KMS-11 (cell line): ENCODE measurements around the gene RTCA.

Experiments used
- H2AFZ ChIP-seq: fragments of 200-600 bp; sonication (generic); 2 replicates; pipeline ENCODE4 v1.6.1; 2016; ENCODE audit warnings: antibody characterized with exemption, mixed run types, low read depth
- H3K27ac ChIP-seq: fragments of 200-600 bp; sonication (generic); 2 replicates; pipeline ENCODE4 v1.6.1; 2016; ENCODE audit warnings: mild to moderate bottlenecking, mixed run types
- H3K27me3 ChIP-seq: fragments of 200-600 bp; sonication (generic); 2 replicates; pipeline ENCODE4 v1.6.1; 2017; ENCODE audit warnings: mild to moderate bottlenecking, low read depth, mixed run types, moderate library complexity; ENCODE audit not compliant: insufficient read depth
- H3K36me3 ChIP-seq: fragments of 200-600 bp; sonication (generic); 2 replicates; pipeline ENCODE4 v1.6.1; 2017; ENCODE audit warnings: mild to moderate bottlenecking, mixed run types; ENCODE audit not compliant: insufficient read depth
- H3K4me1 ChIP-seq: fragments of 200-600 bp; sonication (generic); 2 replicates; pipeline ENCODE4 v1.6.1; 2016; ENCODE audit warnings: mild to moderate bottlenecking, low read depth, mixed run types; ENCODE audit not compliant: poor library complexity, severe bottlenecking
- H3K4me2 ChIP-seq: fragments of 200-600 bp; sonication (generic); 2 replicates; pipeline ENCODE4 v1.7.0; 2016; ENCODE audit warnings: mild to moderate bottlenecking, mixed run types
- H3K4me3 ChIP-seq: fragments of 200-600 bp; sonication (generic); IDR thresholded peaks from 2 replicates; pipeline ENCODE4 v1.6.1; 2017; ENCODE audit warnings: low read depth, low read length, mixed read lengths; ENCODE audit not compliant: insufficient read depth
- H3K79me2 ChIP-seq: fragments of 200-600 bp; sonication (generic); 2 replicates; pipeline ENCODE4 v1.6.1; 2016; ENCODE audit warnings: low read depth, mixed run types; ENCODE audit not compliant: insufficient read depth
- H3K9ac ChIP-seq: fragments of 200-600 bp; sonication (generic); 2 replicates; pipeline ENCODE4 v1.6.1; 2016; ENCODE audit warnings: mild to moderate bottlenecking, mixed run types
- H4K20me1 ChIP-seq: fragments of 200-600 bp; sonication (generic); 2 replicates; pipeline ENCODE4 v1.6.1; 2016; ENCODE audit warnings: mild to moderate bottlenecking, mixed run types; ENCODE audit not compliant: insufficient read depth
- TF ChIP-seq, protein P1 (sequence below): fragments of 200-600 bp; sonication (generic); conservative IDR thresholded peaks from 2 replicates; pipeline ENCODE4 v1.6.1; 2017; ENCODE audit warnings: low read depth, mild to moderate bottlenecking, antibody characterized with exemption, low read length, moderate library complexity, mixed read lengths

The RTCA gene

DNA sequence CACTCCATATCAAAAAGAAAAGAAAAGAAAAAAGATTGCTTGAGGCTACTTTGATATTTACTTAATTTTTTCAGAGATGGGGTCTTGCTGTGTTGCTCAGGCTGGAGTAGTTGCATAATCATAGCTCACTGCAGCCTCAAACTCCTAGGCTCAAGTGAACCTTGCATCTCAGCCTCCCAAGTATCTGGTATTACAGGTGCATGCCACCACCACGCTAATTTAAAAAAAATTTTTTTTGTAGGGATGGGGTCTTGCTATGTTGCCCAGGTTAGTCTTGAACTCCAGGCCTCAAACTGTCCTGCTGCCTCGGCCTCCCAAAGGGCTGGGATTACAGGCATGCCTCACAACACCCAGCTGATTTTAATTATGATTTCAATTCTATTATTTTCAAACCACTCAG is 38.2 kb downstream of the RTCA start:
- TF ChIP-seq, protein P1, sequence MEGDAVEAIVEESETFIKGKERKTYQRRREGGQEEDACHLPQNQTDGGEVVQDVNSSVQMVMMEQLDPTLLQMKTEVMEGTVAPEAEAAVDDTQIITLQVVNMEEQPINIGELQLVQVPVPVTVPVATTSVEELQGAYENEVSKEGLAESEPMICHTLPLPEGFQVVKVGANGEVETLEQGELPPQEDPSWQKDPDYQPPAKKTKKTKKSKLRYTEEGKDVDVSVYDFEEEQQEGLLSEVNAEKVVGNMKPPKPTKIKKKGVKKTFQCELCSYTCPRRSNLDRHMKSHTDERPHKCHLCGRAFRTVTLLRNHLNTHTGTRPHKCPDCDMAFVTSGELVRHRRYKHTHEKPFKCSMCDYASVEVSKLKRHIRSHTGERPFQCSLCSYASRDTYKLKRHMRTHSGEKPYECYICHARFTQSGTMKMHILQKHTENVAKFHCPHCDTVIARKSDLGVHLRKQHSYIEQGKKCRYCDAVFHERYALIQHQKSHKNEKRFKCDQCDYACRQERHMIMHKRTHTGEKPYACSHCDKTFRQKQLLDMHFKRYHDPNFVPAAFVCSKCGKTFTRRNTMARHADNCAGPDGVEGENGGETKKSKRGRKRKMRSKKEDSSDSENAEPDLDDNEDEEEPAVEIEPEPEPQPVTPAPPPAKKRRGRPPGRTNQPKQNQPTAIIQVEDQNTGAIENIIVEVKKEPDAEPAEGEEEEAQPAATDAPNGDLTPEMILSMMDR, result no peak
- Histone ChIP-seq H3K36me3 (no peaks in the 10 kb centered on the region), H3K9ac (no peak overlapping the region), H3K4me2 (no peak overlapping the region), H3K4me1 (no peaks in the 10 kb centered on the region), H3K27ac (no peak overlapping the region), H3K79me2 (no peaks in the 10 kb centered on the region), H3K27me3 (no peaks in the 10 kb centered on the region), H2AFZ (no peak overlapping the region), H3K4me3 (no peak overlapping the region), H4K20me1 (no peaks in the 10 kb centered on the region)

DNA sequence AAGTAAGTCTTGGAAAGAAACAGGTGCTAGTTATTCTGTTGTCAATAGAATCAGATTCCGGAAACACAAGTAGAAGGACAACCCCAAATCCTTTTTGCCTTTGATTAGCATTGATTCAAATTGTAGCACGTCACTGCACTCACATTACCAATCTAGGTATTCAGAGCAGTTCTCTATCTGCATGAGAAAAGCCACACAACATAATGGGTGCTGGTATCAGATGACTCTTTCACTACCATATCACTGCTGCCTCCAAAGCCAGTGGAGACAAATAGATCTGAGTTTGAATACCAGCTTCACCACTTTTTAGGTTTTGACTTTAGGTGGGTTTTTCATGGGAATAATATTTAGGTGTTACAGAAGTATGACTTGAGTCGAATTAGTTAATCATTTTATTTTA is 38.9 kb downstream of the RTCA start:
- Histone ChIP-seq H3K27ac (no peak overlapping the region), H3K4me2 (no peak overlapping the region), H3K9ac (no peak overlapping the region), H2AFZ (no peak overlapping the region), H4K20me1 (no peaks in the 10 kb centered on the region), H3K4me3 (no peak overlapping the region), H3K79me2 (no peaks in the 10 kb centered on the region), H3K4me1 (no peaks in the 10 kb centered on the region), H3K36me3 (no peaks in the 10 kb centered on the region), H3K27me3 (no peaks in the 10 kb centered on the region)
- TF ChIP-seq, protein P1, result no peak

DNA sequence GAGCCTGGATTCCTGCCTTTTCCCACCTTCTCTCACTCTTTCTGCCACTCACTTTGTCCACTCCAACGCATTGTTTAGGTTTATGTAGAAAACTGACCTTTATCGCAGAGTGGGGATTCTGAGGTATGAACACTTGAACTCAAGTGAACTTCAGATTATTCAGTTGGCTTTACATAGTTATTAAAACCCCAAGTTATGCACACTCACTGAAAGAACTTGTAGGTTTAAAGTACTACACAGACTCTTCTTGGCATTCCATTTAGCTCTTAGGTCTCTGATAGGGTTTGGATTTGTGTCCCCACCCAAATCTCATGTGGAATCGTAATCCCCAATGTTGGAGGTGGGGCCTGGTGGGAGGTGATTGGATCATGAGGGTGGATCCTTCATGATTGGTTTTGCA is 39.9 kb downstream of the RTCA start:
- no peak overlapping the region for H3K4me3 ChIP-seq
- no peak overlapping the region for H3K9ac ChIP-seq
- TF ChIP-seq, protein P1, result no peak
- no peaks in the 10 kb centered on the region for H3K79me2 ChIP-seq
- no peak overlapping the region for H3K4me2 ChIP-seq
- no peak overlapping the region for H2AFZ ChIP-seq
- H3K4me1 ChIP-seq, result no peaks in the 10 kb centered on the region
- no peaks in the 10 kb centered on the region for H3K27me3 ChIP-seq
- no peak overlapping the region for H3K27ac ChIP-seq
- H4K20me1 ChIP-seq, result no peaks in the 10 kb centered on the region
- H3K36me3 ChIP-seq, result no peaks in the 10 kb centered on the region

DNA sequence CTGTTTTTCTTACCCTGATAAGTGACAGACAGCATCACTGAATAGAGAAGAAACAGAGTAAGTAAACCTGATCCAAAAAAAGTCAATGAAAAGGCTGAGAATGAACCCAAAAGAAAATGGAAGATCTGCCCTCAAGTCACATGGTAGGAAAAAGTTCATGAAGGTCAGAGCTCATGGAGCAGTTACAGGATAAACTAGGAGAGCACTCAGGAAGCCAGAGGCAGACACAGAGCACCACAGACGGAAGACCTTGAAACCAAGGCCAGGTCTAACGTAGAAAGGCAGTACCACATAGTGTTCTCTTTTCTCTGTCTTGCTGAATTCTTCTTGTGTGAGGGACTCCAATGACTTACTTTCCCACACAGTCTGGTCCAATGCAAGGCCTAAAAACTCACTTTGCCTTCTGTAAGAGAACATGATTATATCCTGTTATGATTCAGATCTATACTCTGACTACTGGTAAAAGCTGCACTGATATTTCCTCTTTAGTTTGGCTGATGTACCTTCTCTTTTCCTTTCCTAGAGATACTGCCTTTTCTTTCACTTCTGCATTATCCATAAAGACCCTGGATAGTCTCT is 40.8 kb downstream of the RTCA start:
- H3K27ac ChIP-seq, result no peak overlapping the region
- H3K4me3 ChIP-seq, result no peak overlapping the region
- no peak overlapping the region for H2AFZ ChIP-seq
- H3K79me2 ChIP-seq, result no peaks in the 10 kb centered on the region
- no peaks in the 10 kb centered on the region for H4K20me1 ChIP-seq
- no peak overlapping the region for H3K9ac ChIP-seq
- no peaks in the 10 kb centered on the region for H3K27me3 ChIP-seq
- TF ChIP-seq, protein P1, result no peak
- no peaks in the 10 kb centered on the region for H3K4me1 ChIP-seq
- H3K36me3 ChIP-seq, result no peaks in the 10 kb centered on the region
- no peak overlapping the region for H3K4me2 ChIP-seq

DNA sequence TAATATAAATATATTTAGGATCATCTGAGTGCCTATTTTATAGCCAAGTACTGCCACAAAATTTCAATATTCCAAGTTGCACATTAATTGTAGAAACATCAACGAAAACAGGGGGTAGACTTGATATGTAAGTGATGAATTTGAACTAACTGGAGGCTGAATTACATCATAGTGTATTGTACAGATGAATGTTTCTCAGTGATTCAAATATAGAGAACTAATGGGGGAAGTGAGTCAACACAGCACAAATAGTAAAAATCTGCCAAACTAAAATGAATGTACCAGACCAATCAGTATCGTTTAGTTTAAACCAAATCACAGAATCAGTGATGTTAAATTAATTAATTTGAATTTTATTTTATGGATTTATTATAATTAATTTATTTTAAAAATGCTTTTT is 42.8 kb downstream of the RTCA start:
- no peak overlapping the region for H3K27ac ChIP-seq
- H3K4me3 ChIP-seq, result no peak overlapping the region
- no peaks in the 10 kb centered on the region for H3K36me3 ChIP-seq
- no peak overlapping the region for H2AFZ ChIP-seq
- H3K79me2 ChIP-seq, result no peaks in the 10 kb centered on the region
- H3K9ac ChIP-seq, result no peak overlapping the region
- TF ChIP-seq, protein P1, result no peak
- no peak overlapping the region for H3K4me2 ChIP-seq
- no peaks in the 10 kb centered on the region for H4K20me1 ChIP-seq
- no peaks in the 10 kb centered on the region for H3K27me3 ChIP-seq
- no peaks in the 10 kb centered on the region for H3K4me1 ChIP-seq
